D721Med (cell line): ENCODE measurements around the gene SOX12.

Experiments used
- DNase-seq: peaks from one replicate; pipeline ENCODE4 v3.0.0; 2011; ENCODE audit warnings: low spot score; ENCODE audit not compliant: insufficient read length
- FAIRE-seq: peaks from 2 replicates; lab custom pipeline; 2011; peaks lifted over from hg19 to GRCh38; lab: Jason Lieb, UNC
- TF ChIP-seq, protein P1 (sequence below): IDR thresholded peaks from 2 replicates; pipeline ENCODE4 v1.5.1; 2012; ENCODE audit warnings: mild to moderate bottlenecking, control low read depth; ENCODE audit not compliant: insufficient read depth; ENCODE audit errors: missing control alignments

The SOX12 gene

DNA sequence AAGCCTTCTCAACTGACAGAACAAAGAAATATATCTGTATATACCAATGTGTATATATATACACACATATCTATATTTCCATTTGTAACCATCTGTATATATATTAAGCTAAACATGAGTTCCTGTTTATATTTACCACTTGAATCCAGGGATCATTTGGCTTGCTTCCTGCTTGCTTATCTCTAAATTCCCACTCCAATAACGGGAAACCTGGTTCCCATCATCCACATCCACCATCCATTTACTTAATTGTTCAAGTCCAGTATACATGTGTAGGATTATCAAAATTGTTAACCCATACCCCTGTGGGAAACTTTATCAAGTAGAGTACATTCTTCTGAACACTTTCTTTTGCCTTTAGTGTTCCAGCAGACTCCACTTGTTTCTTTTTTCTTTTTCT is 12.5 kb upstream of the SOX12 start:
- DNase-seq: no peak
- TF ChIP-seq, protein P1, sequence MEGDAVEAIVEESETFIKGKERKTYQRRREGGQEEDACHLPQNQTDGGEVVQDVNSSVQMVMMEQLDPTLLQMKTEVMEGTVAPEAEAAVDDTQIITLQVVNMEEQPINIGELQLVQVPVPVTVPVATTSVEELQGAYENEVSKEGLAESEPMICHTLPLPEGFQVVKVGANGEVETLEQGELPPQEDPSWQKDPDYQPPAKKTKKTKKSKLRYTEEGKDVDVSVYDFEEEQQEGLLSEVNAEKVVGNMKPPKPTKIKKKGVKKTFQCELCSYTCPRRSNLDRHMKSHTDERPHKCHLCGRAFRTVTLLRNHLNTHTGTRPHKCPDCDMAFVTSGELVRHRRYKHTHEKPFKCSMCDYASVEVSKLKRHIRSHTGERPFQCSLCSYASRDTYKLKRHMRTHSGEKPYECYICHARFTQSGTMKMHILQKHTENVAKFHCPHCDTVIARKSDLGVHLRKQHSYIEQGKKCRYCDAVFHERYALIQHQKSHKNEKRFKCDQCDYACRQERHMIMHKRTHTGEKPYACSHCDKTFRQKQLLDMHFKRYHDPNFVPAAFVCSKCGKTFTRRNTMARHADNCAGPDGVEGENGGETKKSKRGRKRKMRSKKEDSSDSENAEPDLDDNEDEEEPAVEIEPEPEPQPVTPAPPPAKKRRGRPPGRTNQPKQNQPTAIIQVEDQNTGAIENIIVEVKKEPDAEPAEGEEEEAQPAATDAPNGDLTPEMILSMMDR: no peak
- FAIRE-seq: no peak

DNA sequence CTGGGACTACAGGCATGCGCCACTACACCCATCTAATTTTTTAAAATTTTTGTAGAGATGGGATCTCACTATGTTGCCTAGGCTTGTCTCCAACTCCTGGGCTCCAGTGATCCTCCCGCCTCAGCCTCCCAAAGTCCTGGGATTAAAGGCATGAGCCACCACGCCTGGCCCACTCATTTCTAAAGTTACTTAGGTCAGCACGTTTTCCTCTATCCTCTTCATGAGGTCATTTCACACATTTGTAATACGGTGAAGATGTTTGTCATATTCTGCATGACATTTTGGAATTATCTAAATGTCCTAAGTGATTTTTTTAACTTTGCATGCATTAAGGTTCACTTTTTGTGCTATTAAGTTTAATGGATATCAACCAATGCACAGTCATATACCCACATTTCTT is 11.9 kb upstream of the SOX12 start:
- DNase-seq (no peak), FAIRE-seq (no peak)
- TF ChIP-seq, protein P1: no peak

DNA sequence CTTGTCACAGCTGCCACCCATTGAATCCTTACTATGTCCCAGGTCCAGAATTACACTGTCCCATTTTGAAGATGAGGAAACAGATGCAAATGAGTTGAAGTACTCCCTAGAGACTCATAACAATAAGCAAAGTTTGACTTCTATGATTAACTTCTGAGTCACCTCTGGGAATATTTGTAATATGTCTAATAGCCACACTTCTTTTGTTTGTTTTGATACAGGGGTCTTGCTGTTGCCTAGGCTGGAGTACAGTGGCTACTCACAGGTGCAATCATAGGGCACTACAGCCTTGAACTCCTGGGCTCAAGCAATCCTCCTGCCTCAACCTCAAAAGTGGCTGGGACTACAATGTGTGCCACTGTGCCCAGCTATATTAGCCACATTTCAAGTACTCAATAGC is 11.4 kb upstream of the SOX12 start:
- DNase-seq (no peak), FAIRE-seq (no peak)
- TF ChIP-seq, protein P1: no peak

DNA sequence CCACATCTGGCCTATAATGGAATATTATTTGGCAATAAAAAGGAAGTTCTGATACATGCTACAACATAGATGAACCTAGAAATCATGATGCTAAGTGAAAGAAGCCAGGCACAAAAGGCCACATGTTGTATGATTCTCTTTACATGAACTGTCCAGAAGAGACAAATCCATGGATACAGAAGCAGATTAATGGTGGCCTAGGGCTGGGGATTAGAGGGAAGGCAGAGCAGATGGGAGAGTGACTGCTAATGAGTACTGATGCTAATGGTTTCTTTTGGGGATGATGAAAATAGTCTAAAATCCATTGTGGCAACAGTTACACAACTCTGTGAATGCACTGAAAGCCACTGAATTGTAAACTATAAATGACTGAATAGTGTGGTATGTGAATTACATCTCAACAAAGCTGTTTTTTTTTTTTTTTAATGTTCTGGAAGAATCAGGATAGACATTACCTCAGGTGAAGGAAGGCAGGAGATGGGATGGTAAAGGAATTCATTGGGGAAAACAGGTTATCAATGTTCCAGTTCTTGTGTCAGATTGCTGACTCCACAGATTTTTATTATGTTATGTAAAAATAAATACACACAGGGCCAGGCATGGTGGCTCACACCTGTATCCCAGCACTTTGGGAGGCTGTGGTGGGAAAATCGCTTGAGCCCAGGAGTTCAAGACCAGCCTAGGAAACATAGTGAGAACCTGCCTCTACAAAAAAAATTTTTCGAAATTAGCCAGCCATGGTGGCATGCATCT is 8.9 kb upstream of the SOX12 start:
- TF ChIP-seq, protein P1: no peak
- FAIRE-seq (peak; percentile 6), DNase-seq (no peak)

DNA sequence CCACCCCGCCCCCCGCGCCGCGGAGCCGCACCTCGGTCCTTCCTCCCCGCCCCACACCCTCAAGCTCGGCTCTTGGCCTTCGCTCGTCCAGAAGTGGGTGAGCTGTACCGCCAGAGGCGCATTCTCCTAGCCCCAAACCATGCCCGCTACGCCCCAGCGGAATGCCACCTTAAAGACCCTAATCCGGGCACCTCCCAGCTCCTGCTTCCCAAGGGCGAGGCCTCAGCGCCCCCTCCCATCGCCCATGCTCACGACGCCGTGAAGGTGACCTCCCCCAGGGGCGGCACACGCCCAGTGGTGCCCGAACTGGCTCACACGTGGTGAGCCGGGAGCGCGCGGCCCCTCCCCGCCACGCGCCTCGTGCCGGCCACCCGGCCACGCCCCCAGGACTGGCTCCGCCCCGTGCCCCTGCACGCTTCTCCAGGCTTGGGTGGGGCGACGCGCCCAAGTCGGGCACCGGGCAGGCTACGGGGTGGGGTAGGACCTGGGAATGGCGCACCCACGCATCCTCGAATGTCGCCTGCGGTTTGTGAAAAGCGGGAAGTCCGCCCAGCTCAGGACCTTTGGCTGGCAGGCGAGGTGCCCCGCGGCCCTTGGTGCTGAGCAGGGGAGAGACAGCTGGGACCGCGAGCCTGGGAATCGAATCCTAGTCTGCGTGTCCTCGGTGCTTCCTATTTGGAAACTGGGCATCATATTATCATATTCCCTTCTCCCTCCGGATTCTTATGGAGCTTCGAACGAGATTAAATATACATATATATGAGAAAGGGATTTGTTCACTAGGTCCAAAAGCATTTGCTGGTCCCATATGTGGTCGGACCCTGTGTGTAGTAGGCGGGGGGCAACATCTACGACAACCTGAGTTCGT is 941 bp upstream of the SOX12 start:
- FAIRE-seq: no peak
- DNase-seq: peak; percentile 46
- TF ChIP-seq, protein P1: no peak

DNA sequence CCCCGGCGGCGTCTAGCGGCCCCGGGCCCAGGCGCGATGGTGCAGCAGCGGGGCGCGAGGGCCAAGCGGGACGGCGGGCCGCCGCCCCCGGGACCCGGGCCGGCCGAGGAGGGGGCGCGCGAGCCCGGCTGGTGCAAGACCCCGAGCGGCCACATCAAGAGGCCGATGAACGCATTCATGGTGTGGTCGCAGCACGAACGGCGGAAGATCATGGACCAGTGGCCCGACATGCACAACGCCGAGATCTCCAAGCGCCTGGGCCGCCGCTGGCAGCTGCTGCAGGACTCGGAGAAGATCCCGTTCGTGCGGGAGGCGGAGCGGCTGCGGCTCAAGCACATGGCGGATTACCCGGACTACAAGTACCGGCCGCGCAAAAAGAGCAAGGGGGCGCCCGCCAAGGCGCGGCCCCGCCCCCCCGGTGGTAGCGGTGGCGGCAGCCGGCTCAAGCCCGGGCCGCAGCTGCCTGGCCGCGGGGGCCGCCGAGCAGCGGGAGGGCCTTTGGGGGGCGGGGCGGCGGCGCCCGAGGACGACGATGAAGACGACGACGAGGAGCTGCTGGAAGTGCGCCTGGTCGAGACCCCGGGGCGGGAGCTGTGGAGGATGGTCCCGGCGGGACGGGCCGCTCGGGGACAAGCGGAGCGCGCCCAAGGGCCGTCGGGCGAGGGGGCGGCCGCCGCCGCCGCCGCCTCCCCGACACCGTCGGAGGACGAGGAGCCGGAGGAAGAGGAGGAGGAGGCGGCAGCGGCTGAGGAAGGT is 715 bp downstream of the SOX12 start:
- FAIRE-seq (no peak), DNase-seq (no peak)
- TF ChIP-seq, protein P1: no peak
